UCSD-AML1 (cell line): ENCODE measurements around the gene OTUB1.

Experiments used
- DNase-seq: peaks from one replicate; lab custom pipeline; 2025; ENCODE audit not compliant: unreplicated experiment; lab: John Stamatoyannopoulos, UW

The OTUB1 gene

GRCh38 chr11:64004590-64004984 is 18.3 kb downstream of the OTUB1 start:
- DNase-seq = no peak

DNA sequence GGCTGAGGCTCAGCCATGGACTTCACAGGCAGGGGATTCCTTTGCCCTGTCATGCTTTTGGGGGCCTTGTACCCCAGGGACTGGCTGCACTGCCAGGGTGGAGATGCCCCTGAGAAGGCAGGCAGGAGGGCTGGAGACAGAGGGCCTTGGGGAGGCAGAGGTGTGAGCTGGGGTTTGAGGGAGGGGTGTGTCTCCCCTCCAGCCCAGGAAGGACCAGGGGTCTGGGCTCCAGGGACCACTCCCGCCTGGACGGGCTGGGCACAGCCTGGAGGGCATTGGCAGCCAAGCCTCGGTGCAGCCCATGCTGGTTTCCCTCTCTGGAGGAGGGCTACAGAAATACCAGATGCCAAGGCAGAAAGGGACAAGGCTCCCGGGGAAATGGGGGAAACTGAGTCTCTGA is 19.5 kb downstream of the OTUB1 start:
- no peak for DNase-seq

GRCh38 chr11:64006398-64006797 is 20.2 kb downstream of the OTUB1 start:
- DNase-seq = no peak

DNA sequence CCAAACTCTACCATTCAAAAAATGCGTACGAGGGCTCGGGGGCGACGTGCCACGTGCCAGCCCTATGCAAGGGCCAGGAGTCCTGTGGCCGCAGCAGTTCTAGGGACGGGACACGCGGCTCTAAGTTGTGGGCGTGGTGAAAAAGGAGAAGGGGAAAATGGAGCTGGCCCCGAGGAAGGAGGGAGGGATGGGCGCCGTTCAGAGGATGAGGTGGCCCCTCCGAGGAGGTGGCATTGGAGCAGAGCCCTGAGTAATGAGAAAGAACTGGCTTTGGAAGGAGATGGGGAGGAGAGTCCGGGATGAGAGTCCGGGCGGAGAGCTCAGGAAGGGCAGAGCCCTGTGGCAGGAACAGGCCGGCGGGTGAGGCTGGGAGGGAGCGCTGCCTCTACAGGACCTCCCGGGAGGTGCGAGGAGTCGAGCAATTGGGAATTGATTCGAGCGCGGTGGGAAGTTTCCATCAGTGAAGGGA is 21.0 kb downstream of the OTUB1 start:
- no peak for DNase-seq

GRCh38 chr11:64007629-64008282 is 21.5 kb downstream of the OTUB1 start:
- no peak for DNase-seq

- no peak for DNase-seq
These were observed 22.2 kb downstream of the OTUB1 start for GRCh38 chr11:64008283-64008913.

DNA sequence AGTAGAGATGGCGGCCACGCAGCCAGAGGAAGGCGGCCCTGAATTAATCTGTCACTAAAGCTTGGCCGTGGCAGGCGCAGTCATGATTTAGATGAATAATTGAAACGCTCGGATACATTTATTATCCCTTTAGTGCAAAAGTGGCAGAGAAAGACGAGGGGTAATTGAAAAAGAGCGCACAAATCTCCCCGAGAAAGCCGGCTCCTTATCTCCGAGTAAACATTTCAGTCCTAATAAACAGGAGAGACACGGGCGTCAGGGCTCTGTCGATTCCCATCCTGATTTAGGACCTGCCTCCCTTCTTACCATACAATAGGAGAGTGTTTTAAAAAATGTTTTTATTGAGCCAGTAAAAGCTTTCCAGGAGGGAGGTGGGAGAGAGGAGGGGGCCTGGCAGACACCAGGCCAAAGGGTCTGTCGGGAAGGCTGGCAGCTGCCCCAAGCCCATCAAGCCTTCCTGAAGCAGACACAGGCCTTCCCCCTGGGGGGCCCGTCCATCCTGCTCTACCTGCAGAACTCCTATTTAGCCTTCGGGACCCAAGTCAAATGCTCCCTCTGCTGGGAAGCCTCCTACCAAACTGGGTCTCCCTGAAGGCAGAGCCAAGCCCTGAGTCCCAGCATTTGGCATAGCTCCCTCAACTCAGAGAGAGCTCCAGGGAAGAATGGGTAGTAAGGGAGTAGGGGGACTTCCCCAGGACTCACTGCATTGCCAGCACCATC is 22.8 kb downstream of the OTUB1 start:
- DNase-seq = no peak

GRCh38 chr11:64009710-64010109 is 23.5 kb downstream of the OTUB1 start:
- DNase-seq = no peak

DNA sequence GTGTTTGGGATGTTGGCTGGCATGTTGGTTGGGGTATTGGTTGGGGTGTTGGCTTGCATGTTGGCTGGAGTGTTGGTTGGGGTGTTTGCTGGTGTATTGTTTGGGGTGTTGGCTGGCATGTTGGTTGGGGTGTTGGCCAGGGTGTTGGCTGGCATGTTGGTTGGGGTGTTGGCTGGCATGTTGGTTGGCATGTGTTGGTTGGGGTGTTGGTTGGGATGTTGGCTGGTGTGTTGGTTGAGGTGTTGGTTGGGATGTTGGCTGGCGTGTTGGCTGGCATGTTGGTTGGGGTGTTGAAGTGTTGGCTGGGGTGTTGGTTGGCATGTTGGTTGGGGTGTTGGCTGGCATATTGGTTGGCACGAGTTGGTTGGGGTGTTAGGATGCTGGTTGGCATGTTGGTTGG is 24.5 kb downstream of the OTUB1 start:
- no peak for DNase-seq

DNA sequence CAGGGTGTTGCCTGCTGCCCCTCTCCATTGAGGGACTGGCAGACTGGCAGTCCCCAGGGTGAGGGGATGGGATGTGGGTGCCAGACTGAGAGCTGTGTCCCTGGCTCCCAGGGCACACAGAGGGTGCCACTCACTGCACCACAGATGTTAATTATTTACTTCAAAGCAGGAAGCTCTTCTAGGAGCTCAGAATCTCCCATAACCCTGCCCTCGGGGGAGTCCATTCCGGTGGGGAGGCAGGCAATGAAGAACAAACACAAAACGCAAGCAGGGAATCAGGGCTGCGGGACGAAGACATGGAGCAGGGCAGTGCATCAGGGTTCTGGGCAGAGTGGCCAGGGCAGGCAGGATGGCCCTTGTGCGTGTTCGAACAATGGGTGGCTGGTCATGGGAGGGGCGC is 25.1 kb downstream of the OTUB1 start:
- DNase-seq = no peak

GRCh38 chr11:64013141-64013896 is 27.1 kb downstream of the OTUB1 start:
- DNase-seq = no peak

DNA sequence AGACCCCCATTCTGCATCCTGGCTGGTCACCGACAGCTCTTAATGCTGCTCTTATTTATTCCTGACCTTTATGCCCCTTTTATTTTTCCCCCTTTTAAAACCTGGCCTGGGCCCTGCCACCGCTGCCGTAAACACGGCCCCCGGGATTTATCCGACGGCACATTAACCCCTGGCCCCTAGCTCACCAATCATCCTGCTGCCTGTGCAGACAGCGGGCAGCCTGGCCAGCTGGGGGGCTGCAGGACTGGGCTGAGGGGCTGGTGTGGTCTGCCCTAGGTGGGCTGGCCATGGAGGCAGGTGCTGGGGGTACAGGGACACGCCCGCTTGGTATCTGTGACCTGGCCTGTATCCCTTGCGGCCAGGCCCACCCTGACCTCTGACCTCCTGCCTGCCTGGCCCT is 28.1 kb downstream of the OTUB1 start:
- DNase-seq = no peak

DNA sequence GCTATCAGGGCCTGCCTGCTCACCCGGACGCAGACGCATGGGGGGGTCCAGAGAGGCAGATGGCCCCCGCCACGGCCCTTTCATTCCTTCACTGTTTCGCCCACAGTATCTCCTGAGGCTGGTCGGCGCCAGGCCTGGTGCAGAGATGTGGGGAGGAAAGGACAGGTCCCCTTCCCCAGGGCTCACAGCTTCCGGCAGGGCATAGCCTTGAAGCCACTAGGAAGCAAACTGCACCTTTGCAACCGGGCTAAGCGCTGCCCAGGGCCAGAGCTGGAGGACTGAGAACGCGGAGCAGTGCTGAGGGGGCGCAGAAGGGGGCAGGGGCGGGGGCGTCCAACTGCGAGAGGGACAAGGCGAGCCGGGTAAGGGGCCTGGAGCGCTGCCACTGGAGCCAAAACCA is 29.3 kb downstream of the OTUB1 start:
- no peak for DNase-seq

GRCh38 chr11:64015935-64016845 is 30.0 kb downstream of the OTUB1 start:
- DNase-seq = no peak

- DNase-seq = no peak
These were observed 31.6 kb downstream of the OTUB1 start for GRCh38 chr11:64017945-64018224.

- no peak for DNase-seq
These were observed 32.1 kb downstream of the OTUB1 start for GRCh38 chr11:64018310-64018709.

GRCh38 chr11:64019106-64020037 is 33.1 kb downstream of the OTUB1 start:
- DNase-seq = no peak

DNA sequence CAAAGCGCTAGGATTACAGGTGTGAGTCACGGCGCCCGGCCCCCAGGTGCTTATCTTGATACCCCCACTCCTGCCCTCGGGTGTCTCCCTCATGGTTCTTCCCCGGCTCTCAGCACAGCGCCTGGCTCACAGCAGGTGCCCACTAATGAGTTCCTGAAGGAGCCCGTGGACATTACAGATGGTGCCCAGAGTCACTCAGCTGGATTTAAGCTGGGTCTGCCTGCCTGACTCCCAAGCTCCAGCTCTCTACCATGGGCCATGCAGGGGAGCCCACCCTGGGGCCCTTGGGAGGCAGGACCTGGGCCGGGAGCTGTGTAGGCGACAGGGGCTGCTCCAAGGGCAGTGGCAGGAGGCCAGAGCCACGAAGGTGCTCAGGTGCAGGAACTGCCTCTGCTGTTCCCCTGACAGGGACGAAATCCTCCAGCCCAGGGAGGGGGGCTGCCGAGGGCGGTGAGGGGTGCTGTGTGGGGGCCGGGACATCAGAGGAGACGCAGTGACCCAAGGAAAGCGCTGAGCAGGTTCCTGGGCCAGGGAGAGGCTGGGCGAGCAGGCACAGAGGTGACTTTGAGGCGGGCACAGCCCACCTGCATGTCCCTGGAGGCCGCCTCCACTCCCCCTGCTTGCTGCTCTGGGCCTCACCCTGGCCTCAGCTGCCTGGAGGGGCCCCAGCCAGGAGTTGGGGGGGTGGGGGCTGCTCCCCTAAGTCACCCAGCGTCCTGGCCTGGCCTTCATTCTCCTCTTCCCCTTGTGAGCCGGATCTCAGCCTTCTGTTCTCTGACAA is 34.9 kb downstream of the OTUB1 start:
- DNase-seq = no peak

DNA sequence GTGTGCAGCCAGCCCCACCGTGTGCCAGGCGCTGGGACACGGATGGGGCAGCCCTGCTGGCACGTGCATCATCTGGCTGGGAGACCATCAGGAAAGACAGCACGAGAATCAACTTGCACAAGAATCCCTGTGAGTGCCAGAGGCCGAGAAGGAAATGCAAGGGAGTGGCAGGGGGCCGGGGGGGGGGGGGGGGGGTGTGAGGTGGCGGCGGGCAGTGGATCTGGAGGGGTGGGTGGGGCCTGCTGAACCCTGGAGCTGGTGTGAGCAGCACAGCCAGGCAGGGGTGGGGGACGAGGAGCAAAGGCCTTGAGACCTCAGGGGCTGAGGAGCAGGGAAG is 35.5 kb downstream of the OTUB1 start:
- DNase-seq = no peak
